DMS114 treated with DMSO at 0.1 percent for 48 hours (cell line): ENCODE data around the gene PANK4.
A peak's percentile ranks its signal among the peaks of the same experiment; 100 is the strongest.
"Not testable (repeated sequence)": the region's sequence is repeated elsewhere in the genome, so short reads cannot be mapped to it uniquely, and the experiment has no call there.

Experiments
- DNase-seq: peaks from one replicate; lab custom pipeline; 2025; ENCODE audit not compliant: unreplicated experiment; lab: John Stamatoyannopoulos, UW

The PANK4 gene

GRCh38 chr1:2559509-2560298, 33.3 kb upstream of the PANK4 start:
- DNase-seq: no peak

GRCh38 chr1:2558861-2559260, 32.5 kb upstream of the PANK4 start:
- DNase-seq: no peak

- no peak for DNase-seq
These were observed 32.0 kb upstream of the PANK4 start for GRCh38 chr1:2558420-2558819.

- DNase-seq: no peak
These were observed 31.3 kb upstream of the PANK4 start for GRCh38 chr1:2557482-2558400.

- DNase-seq: no peak
These were observed 30.5 kb upstream of the PANK4 start for GRCh38 chr1:2556678-2557481.

GRCh38 chr1:2556277-2556677, 29.9 kb upstream of the PANK4 start, which contains the start of gene TNFRSF14:
Gene TNFRSF14, plus strand, starts transcription at chr1:2556371. Its CDS starts 294 bp downstream, at chr1:2556665.
- no peak for DNase-seq

GRCh38 chr1:2555634-2556276, 29.4 kb upstream of the PANK4 start:
- no peak for DNase-seq

GRCh38 chr1:2554621-2555387, 28.4 kb upstream of the PANK4 start:
- no peak for DNase-seq

GRCh38 chr1:2553871-2554620, 27.6 kb upstream of the PANK4 start:
- DNase-seq: no peak

- not testable (repeated sequence) for DNase-seq
These were observed 26.7 kb upstream of the PANK4 start for GRCh38 chr1:2553076-2553475.

- no peak for DNase-seq
These were observed 25.8 kb upstream of the PANK4 start for GRCh38 chr1:2552189-2552588.

- DNase-seq: not testable (repeated sequence)
These were observed 25.1 kb upstream of the PANK4 start for GRCh38 chr1:2551544-2551943.

GRCh38 chr1:2550309-2550861, 24.0 kb upstream of the PANK4 start:
- DNase-seq: not testable (repeated sequence)

- DNase-seq: not testable (repeated sequence)
These were observed 23.1 kb upstream of the PANK4 start for GRCh38 chr1:2549367-2550029.

GRCh38 chr1:2548068-2548589, 21.7 kb upstream of the PANK4 start:
- peak; percentile 29 for DNase-seq

- no peak for DNase-seq
These were observed 21.0 kb upstream of the PANK4 start for GRCh38 chr1:2547210-2548067.
